NCI-H1105 (cell line): ENCODE data around the gene ZNF699.
"Not testable (repeated sequence)": the region's sequence is repeated elsewhere in the genome, so short reads cannot be mapped to it uniquely, and the experiment has no call there.

Source experiments
- DNase-seq: peaks from one replicate; lab custom pipeline; 2025; lab: John Stamatoyannopoulos, UW

ZNF699 gene

GRCh38 chr19:9289231-9289884 is 20.3 kb downstream of the ZNF699 start:
- DNase-seq = no peak

- DNase-seq = not testable (repeated sequence)
Observed at GRCh38 chr19:9283485-9283884, 26.2 kb downstream of the ZNF699 start.

GRCh38 chr19:9251236-9251635 is 58.4 kb downstream of the ZNF699 start:
- DNase-seq = no peak

- no peak for DNase-seq
Observed at GRCh38 chr19:9250630-9251029, 59.0 kb downstream of the ZNF699 start, which contains the start of gene OR7E24. Gene OR7E24, plus strand, starts transcription at chr19:9250930. Its CDS starts 114 bp downstream, at chr19:9251044.
